Mammary epithelial cell (primary cell): Measurements from ENCODE around the gene CFAP221.

ENCODE experiments used
- CTCF ChIP-seq, 2 donors: IDR thresholded peaks in 1 of 2; conservative IDR thresholded peaks in 1 of 2; 2 replicates each; pipeline ENCODE4 v1.5.1; 2011 to 2012; ENCODE audit warnings: inconsistent platforms in 2 of 2, low read length in 2 of 2, mild to moderate bottlenecking in 2 of 2, control low read depth in 1 of 2, low read depth in 1 of 2; ENCODE audit not compliant: insufficient read depth in 1 of 2; ENCODE audit errors: extremely low read depth in 1 of 2
- EZH2 ChIP-seq: IDR thresholded peaks from 2 replicates; pipeline ENCODE4 v1.6.1; 2012; ENCODE audit warnings: low read length, inconsistent platforms, borderline replicate concordance

GRCh38 chr2:119533560-119533959, 10.7 kb upstream of the CFAP221 start:
- TF ChIP-seq CTCF (conservative IDR thresholded peaks at IDR 0.05 in 1 of 2, IDR thresholded peaks at IDR 0.05 in 1 of 2; ENCODE audit: extremely low read depth in 1 of 2, insufficient read depth in 1 of 2, low read depth in 1 of 2, low read length in 2 of 2) (no peak), EZH2 (no peak)
